Daoy (cell line): Measurements from ENCODE around the gene PRKAB1. TPM values are rescaled to one million over a fixed set of nuclear protein-coding genes. Genes with fewer than 3 reads are reported as not detected.

ENCODE experiments used
- DNase-seq: peaks from one replicate; pipeline ENCODE4 v3.0.0-alpha.2; 2015; ENCODE audit warnings: low read depth
- total RNA-seq: library from RNA; depleted of rRNA; stranded (reverse); fragments of >200 nt; shearing (Covaris generic); gene quantifications from 2 replicates; pipeline ENCODE4 v1.2.3, GENCODE V29; 2014

PRKAB1 gene
- total RNA-seq, 1 experiment from 2014 or later = 39.4 TPM

DNA sequence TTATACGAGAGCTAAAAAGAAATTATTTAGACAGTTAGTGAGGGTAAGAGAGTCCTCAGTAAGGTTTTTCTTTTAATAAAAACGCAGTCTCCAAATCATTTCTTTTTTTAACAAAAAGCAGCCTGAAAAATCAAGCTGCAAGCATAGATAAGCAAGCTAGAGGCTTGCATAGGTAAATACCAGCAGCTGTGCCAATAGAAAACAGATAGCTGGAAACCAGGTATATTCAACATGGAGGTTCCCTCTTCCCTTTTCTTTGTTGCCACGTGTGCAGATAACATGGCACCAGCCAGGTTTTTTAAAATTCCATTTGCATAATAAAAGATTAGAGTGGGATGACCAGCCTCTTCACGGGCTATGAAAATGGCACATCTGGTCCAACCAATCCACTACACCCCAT is 6.1 kb upstream of the PRKAB1 start:
- no peak for DNase-seq

DNA sequence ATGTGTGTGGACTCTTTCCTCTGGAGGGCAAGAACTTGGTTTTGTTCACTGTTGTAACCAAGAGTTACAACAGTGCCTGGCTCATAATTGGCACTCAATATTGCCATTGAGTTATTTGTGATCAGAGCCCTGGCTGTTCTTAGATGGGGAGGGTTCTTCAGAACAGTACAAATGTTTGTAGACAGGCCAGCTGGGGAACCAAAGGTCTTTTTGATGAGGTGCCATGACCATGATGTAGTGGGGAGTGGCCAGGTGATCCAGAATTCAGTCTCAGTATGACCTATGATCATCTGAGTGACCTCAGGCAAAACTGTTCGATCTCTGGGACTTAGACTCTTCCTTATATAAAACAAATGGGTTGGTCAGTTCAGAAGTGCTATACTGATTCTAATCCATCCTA is 3.3 kb upstream of the PRKAB1 start:
- no peak for DNase-seq

DNA sequence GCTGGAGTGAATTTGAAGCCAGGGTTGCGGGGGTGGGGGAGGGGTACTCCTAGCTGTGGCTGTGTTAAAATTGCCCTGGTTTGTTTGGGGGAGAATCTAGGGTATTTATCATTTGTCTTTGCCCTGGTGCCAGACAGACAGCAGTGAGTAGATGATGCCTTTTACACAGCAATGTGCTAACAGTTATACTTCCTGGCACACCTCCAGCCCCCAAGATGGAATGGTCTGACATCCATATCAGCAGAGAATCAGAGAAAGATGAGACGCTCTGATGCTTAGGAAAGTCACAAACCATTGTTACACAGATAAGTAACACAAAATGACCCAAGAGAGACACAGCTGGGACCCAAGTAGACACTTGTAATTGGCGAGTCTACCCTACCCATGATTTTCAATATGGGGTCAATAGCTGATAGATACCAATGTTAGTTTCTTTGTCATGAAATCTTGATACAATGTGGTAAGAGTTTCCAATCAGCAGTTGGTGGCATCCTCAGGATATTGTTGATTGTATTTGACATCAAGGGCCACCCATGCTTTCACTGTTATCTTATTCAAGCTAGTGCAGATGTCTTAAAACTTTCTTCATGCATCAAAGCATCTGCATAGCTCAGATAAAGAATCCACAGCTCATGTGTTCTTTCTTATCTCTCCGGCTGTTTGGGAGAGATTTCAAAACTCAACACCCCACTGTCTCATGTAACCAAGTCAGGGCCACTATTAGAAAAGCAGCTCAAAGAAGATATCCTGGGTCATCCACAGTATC is 2.6 kb upstream of the PRKAB1 start:
- no peak for DNase-seq

DNA sequence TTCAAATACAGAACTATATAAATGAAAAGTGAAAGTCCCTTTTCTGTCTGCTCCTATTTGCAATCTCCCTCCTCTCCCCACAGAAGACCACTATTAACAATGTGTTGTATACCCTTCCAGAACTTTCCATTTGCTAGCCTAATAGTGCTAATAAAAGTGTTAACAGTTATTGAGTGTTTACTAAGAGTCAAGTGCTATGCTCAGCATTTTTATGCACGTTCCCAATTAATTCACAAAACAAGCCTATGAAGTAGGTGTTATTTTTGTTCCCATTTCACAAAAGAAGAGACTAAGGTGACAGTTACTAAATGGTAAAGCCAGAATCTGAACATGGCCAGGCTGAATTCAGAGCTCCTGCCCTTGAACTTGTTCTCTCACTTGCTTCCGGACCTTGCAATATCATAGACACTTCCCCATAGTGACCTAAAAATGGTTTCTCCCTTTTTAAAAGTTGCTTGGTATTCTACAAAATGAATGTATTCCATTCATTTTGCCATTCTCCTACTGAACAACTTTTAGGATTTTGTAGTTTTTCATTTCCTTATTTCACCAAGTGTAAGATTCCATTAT is 1.6 kb upstream of the PRKAB1 start:
- DNase-seq = no peak

DNA sequence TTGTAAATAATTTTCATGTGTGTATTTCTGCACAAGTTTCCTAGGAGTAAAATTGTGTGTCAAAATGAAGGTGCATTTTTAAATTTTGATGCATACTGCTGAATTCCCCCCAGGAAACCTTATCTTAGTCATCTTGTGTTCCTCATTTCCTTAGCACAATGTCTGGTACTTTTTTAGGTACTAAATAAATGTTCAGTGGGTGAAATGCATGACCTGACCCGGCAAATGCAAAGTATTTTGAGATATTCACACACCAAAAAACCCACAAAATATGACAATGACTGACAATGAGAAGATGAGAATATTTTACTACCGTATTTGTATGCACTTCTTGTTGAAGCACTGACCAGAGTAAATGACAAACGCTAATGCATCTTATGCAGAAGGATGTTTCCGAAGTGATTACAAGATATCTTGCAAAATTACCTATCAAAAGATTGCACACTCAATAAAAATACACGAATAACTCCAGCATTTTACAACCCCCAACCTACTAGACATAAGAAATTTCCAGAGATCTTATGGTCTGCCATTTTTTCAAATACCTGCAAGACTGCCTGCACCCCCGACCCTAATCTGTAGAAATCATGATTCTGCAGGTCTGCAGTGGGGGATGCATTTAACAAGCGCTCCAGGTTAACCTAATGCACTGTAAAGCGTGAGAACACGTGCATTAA is 895 bp upstream of the PRKAB1 start:
- no peak for DNase-seq

DNA sequence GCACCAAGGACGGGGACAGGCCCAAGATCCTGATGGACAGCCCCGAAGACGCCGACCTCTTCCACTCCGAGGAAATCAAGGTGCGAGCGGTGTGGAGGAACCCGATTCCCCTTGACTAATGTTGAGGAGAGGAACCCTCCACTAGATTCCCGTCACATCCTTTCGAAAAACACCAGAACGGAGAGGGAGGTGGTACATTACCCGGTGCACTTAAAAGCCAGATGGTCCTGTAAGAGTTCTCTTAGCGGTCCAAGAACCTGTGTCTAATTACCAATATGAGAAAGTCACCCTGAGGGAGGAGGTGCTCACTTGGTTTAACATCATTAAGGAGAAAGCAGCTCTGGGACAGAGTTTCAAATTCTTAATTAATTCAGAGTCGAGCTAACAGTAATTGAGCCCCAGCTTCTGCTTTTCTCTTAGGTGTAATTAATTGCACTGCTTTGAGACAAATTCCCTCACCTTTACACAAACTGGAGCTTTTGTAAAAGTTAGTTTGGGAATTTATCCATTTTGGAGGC is 450 bp downstream of the PRKAB1 start:
- no peak for DNase-seq

DNA sequence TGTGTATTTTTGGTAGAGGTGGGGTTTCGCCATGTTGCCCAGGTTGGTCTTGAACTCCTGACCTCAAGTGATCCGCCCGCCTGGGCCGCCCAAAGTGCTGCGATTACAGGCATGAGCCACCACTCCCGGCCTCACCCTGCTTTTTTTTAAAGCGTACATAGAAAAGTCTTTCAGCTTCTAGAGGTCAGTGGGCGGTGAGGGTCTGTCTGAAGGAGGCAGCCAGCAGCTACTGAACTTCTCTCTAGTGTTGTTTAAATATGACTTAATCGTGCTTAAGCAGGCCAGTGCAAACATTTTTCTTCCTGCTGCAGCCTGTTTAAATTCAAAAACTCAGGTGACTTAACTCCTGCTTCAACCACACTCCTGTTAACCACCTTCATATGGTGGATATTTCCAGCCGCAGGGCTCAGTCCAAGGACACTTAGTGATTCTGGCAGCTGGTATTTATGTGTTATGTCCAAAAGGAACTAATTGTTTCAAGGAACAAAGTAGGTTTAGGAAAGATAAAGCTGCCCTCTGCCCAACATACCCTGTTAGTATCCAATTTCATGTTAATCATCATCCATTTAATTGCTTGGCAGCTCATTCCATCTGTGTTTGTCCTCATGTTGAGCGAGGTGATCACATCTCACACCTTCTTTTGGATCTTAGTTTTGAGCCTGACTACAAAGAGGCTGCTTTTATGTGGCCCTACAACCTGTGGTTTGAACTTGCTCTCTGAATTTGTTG is 2.0 kb downstream of the PRKAB1 start:
- peak; percentile 16 for DNase-seq

DNA sequence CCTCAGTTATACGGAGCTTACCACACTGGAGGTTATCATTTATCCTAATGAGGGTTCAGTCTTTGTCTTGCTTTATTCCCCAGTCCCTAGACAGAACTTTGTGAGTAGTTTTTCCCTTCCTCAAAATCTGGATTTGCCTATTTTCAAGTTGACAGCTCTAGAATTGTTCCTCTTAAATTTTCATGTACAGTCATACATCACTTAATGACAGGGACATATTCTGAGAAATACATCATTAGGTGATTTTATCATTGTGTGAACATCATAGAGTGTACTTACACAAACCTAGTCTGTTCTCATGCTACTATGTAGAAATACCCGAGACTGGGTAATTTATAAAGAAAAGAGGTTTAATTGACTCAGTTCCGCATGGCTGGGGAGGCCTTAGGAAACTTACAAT is 3.1 kb downstream of the PRKAB1 start:
- DNase-seq = no peak

DNA sequence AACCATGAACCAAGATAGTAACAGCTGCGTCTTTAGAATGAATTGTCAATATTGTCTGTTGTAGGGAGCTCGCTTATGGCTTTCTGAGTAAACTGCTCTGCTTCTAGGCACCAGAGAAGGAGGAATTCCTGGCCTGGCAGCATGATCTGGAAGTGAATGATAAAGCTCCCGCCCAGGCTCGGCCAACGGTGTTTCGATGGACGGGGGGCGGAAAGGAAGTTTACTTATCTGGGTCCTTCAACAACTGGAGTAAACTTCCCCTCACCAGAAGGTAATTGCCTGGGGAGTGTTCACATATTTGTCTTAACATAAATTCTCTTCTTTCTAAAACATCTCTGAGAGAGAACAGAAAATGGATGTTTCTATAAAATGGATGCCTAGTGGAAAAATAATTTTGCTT is 4.3 kb downstream of the PRKAB1 start:
- no peak for DNase-seq

DNA sequence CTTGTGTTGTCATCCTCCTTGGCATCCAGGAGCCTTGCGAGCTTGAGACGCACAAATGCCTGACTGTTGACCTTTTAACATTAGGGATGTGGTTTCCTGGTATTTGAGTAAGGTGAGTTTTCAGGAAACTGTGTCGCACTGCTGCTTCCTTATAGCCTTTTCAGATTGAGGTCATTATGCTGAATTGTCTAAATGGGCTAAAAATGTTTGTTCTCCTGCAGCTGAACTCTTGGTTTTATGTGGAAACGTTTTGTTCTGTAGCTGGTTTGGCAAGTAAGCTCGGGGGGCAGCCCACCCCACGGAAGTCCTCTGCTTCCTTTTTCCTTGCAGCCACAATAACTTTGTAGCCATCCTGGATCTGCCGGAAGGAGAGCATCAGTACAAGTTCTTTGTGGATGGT is 5.7 kb downstream of the PRKAB1 start:
- no peak for DNase-seq

DNA sequence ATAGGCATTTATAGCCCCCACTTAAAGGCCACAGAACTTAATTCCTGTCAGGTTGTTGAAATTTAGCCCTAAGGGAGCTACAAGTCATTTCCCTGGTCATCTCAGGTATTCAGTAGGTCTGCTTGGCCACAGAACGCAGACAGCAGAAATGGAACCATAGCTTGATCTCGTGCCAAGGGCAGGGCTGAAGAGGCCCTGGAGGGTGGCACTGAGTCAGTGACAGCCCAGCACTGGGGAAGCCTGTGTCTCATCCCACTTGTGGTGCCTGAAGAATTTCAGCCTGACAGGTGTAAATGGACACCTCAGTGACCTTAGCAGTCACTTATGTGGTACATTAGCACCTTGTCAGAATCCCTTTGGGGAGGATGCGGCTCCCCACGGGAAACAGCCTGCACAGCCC is 6.6 kb downstream of the PRKAB1 start:
- no peak for DNase-seq

DNA sequence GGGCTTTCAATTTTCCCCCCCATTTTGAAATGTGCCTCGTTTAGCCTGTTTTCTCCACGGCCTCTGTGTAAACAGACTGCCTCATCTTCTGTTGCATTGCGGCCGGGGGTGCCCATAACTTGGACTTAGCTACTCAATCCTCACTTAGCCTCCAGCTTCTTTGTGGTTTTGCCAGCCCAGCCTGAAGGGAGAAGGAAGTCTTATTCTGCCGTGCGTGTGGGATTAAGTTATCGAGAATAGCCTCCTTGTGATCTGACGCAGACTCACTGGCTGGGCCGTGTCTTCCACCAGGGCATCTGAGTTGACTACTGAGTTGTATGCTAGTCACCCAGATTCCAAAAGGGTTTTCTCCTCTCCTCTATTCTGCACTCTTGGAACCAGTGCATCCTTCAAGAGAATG is 8.1 kb downstream of the PRKAB1 start:
- no peak for DNase-seq

DNA sequence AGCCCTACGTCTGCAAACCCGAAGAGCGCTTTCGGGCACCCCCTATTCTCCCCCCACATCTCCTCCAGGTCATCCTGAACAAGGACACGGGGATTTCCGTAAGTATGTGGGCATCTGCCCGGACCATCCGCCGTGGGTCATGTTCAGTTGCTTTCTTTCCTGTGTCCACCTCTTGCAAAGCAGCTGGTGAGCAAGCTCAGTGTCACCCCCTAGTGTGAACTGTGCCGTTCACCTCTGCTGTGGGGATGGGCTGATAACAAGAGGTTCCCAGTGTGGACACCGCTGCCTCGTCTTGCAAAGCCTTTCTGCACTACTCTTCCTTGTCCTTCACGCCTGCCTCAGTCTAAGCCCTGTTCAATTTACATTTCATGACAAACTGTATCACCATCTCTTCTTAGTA is 8.6 kb downstream of the PRKAB1 start:
- no peak for DNase-seq

DNA sequence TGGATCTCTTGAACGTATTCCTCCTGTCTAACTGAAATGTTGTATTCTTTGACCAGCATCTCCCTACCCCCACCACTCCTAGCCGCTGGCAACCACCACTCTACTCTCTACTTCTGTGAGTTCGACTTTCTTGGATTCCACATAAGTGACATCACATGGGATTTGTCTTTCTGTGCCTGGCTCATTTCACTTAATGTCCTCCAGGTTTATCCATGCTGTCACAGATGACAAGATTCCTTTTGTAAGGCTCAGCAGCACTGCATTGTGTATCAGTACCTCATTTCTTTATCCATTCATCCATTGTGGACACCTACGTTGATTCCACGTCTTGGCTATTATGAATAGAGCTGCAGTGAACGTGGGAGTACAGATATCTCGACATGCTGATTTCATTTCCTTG is 10.5 kb downstream of the PRKAB1 start:
- DNase-seq = no peak

DNA sequence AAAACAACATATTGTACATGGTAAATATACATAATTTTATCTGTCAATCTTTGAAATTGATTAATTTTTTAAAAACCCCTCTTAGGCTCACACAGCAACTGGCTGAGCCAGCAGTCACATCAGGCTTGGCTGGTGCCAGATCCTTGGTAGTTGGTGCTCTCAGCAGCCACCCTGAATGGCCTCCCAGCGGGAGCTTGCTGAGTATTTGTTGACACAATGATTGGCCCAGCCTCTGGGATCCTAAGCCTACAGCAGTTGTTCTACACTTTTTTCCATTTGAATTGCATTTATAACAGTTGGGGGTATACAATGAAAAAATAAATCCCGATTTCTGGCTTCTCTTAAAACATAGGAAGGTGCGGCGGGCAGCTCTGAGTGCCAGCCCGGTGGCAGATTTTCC is 11.1 kb downstream of the PRKAB1 start:
- DNase-seq = no peak

DNA sequence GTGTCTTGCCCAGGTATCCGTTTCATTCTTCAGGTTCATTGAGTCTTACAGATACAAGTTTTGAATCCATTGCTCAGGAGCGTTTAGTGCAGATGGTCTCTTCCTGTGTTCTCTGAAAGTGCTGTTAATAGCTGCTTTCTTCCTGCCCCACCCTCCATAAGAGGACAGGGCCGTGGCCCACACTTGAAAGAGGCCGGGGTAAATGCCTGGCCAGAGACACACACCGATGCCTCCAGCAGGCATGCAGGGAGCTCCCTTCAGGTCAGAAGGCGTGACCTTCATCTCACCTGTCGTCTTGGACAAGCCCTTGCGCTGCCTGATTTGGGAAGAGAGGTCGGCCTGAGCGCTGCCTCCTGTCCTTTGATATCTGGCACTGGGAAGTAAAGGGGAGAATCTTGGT is 11.6 kb downstream of the PRKAB1 start:
- DNase-seq = no peak

DNA sequence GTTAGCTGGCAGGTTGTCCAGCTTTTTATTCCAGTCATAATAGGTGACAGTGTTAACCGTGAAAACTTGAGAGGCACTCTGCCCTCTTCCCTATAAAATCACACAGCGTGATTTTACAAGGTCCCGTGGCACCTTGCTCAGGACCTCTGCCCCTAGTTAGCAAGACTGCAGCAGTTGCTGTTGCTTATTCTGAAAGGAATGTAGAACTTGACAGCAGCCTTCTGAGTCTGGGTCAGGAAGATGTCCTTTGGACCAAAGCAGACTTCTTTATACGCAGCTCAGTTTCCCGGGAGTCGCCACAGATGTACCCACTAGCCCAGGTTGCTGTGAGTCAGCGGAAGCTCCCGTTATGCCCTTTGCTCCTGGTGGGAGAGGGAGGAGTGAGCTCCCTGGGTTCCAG is 13.2 kb downstream of the PRKAB1 start:
- DNase-seq = no peak

DNA sequence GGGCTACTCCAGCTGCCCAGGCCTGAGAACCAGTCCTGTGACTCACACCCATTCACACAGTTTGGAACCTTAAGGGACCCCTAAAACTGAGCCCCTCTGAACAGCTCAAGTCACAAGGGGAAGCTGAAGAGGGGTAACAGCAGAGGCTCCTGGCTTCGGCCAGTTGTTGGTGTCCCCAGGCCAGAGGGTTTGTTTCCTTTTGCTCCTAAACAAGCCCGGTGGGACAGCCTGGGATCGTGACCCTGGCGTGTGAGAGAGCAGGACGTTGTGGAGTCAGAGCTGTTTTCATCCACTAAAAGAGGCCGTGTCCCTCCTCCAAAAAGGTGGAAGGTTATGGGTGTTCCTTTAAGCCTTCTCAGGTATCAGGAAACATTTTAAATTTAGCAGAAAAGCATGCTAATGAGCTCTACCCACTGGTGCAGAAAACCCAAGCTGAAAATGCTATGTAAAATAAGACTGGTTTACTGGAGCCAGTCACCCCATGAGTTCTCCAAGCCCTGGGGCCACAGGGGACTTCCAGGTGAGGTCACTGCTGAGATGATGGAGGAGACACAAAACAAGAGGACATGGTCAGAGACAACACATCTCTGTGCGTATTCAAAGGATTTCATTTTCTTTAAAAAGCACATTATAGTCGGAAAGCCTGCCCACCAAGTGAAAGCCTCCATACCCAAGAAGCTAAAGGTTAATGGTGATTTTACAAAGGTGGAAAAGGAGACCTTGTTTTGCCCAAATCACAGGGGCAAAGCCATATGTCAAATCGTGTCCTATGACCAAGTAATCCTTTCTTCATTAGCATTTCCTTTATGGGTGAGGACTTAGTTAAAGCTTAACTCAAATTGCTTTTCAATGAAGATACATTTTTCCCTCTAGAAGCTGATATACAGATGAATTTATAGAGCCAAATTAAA is 14.1 kb downstream of the PRKAB1 start:
- no peak for DNase-seq

DNA sequence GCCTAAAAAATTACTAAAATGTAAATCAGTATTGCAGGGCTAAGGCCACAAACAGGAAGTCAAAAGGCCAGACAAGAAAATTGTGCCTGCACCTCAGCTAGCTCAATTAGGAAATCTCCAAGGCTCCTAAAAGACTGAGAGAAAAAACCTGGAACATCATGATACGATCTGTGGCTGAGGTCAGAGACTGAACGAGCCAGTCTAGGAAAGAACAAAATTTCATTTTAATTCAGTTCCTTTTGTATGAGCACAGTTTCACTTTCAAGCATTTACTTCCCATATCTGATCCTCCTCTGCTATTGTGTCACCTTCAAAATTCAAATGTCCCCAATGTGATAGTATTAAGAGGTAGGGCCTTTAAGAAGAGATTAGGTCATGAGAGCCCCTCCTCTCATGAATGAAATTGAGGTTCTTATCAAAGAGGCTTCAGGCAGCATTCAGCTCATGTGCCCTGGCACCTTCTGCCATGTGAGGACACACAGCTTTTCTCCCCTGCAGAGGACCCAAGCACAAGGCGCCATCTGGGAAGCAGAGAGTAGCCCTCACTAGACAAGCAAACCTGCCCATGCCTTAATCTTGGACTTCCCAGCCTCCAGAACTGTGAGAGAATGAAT is 14.8 kb downstream of the PRKAB1 start:
- DNase-seq = no peak

DNA sequence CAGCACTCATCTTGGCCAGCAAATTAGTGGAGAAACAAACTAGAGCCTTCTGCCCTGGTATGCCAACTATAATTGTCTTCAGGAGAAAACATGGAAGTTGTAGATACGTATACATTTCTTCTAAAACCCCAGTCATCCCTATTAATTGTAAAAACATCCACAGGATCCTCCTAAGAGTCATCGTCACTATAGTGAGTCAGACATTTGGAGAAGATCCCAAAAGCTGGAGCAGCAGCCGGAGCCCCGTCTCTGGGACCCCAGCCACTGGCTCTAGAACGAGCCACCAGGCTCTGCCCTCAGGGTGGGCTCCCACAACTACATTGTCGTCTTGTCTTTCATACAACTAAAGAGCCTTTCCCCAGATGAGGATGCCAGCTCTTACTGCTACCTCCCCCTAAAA is 15.5 kb downstream of the PRKAB1 start:
- DNase-seq = peak; percentile 33

DNA sequence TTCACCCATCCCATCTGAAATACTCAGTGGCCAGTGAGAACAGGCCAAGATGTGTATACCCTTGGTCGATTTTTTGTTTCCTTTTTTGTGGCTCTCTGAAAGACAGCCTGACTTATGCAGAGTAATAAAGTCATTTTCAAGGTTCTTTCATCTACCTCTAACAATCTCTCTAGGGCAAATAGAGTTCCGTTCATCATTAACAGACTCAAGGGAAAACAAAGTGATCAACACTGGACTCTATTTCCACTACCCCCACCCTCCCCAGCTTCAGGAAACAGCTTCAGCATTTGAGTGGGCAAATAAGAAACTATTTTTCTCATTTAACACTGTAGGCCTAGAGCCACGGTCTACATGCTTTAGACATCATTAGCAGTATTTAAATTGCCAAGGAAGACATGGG is 15.9 kb downstream of the PRKAB1 start:
- no peak for DNase-seq
